CD4-positive, alpha-beta T cell treated with Interleukin-21 for 1 hour (primary cell): ENCODE results near the gene WDR53.
"Not testable (repeated sequence)": the region's sequence is repeated elsewhere in the genome, so short reads cannot be mapped to it uniquely, and the experiment has no call there.

ENCODE experiments used
- DNase-seq: peaks from one replicate; pipeline ENCODE4 v3.0.0-alpha.2; 2020

WDR53 gene

GRCh38 chr3:196517162-196517800 lies 51.1 kb downstream of the WDR53 start:
- no peak for DNase-seq

GRCh38 chr3:196514913-196515621 lies 53.3 kb downstream of the WDR53 start, which contains the start of gene SMCO1:
Gene SMCO1 (minus strand): TSS chr3:196515346. CDS start chr3:196515209, 137 bp downstream.
- no peak for DNase-seq

- no peak for DNase-seq
Observed at GRCh38 chr3:196514350-196514716, 54.0 kb downstream of the WDR53 start.

GRCh38 chr3:196513697-196514349 lies 54.5 kb downstream of the WDR53 start:
- DNase-seq, result no peak

- not testable (repeated sequence) for DNase-seq
Observed at GRCh38 chr3:196511646-196512425, 56.5 kb downstream of the WDR53 start.

- DNase-seq, result not testable (repeated sequence)
Observed at GRCh38 chr3:196511108-196511507, 57.2 kb downstream of the WDR53 start.

GRCh38 chr3:196506687-196507086 lies 61.7 kb downstream of the WDR53 start:
- no peak for DNase-seq

GRCh38 chr3:196504556-196504955 lies 63.8 kb downstream of the WDR53 start:
- no peak for DNase-seq
